Mucosa of stomach (tissue), 1 donor: Measurements from ENCODE around the gene PDXK.

Source experiments
- H3K27me3 ChIP-seq: one replicate; pipeline ENCODE4 v1.7.0; 2013; ENCODE audit warnings: mild to moderate bottlenecking, low read length; ENCODE audit not compliant: control insufficient read depth, insufficient read depth
- H3K36me3 ChIP-seq: one replicate; pipeline ENCODE4 v1.7.0; 2013; ENCODE audit warnings: low read length; ENCODE audit not compliant: control insufficient read depth, insufficient read depth
- H3K4me1 ChIP-seq: one replicate; pipeline ENCODE4 v1.7.0; 2013; ENCODE audit warnings: mild to moderate bottlenecking, low read length; ENCODE audit not compliant: control insufficient read depth, insufficient read depth
- H3K4me3 ChIP-seq: one replicate; pipeline ENCODE4 v1.7.0; 2013; ENCODE audit warnings: low read length
- H3K9ac ChIP-seq: one replicate; pipeline ENCODE4 v1.7.0; 2013; ENCODE audit warnings: mild to moderate bottlenecking, low read length, moderate library complexity
- H3K9me3 ChIP-seq: one replicate; pipeline ENCODE4 v1.7.0; 2013; ENCODE audit warnings: mild to moderate bottlenecking, low read length, moderate library complexity; ENCODE audit not compliant: control insufficient read depth
- donor health status: Pancreatic carcinoma.

The PDXK gene

GRCh38 chr21:43741423-43742096, 22.6 kb downstream of the PDXK start:
- H3K4me1 ChIP-seq, result no peaks in the 10 kb centered on the region
- no peak overlapping the region for H3K4me3 ChIP-seq

GRCh38 chr21:43743947-43744346, 25.0 kb downstream of the PDXK start:
- H3K9me3 ChIP-seq, result no peaks in the 10 kb centered on the region
- no peaks in the 10 kb centered on the region for H3K27me3 ChIP-seq
- H3K36me3 ChIP-seq, result peaks cover 7% of the 10 kb centered on the region

More at GRCh38 chr21:43741423-43742096, 22.6 kb downstream of the PDXK start:
- Histone ChIP-seq H3K36me3 (peaks cover 6% of the 10 kb centered on the region), H3K27me3 (no peaks in the 10 kb centered on the region), H3K9me3 (no peaks in the 10 kb centered on the region), H3K9ac (no peak overlapping the region)

GRCh38 chr21:43744725-43745124, 25.8 kb downstream of the PDXK start:
- Histone ChIP-seq H3K27me3 (no peaks in the 10 kb centered on the region), H3K9ac (no peak overlapping the region), H3K4me1 (no peaks in the 10 kb centered on the region), H3K36me3 (peaks cover 7% of the 10 kb centered on the region), H3K9me3 (no peaks in the 10 kb centered on the region), H3K4me3 (no peak overlapping the region)

More at GRCh38 chr21:43743947-43744346, 25.0 kb downstream of the PDXK start:
- no peak overlapping the region for H3K9ac ChIP-seq
- H3K4me1 ChIP-seq, result no peaks in the 10 kb centered on the region
- H3K4me3 ChIP-seq, result no peak overlapping the region

GRCh38 chr21:43745772-43746517, 27.0 kb downstream of the PDXK start:
- no peaks in the 10 kb centered on the region for H3K9me3 ChIP-seq
- H3K27me3 ChIP-seq, result no peaks in the 10 kb centered on the region
- H3K9ac ChIP-seq, result no peak overlapping the region
- peaks cover 7% of the 10 kb centered on the region for H3K36me3 ChIP-seq
- no peak overlapping the region for H3K4me3 ChIP-seq
- H3K4me1 ChIP-seq, result no peaks in the 10 kb centered on the region

- no peaks in the 10 kb centered on the region for H3K27me3 ChIP-seq
- no peak overlapping the region for H3K9ac ChIP-seq
- H3K4me3 ChIP-seq, result no peak overlapping the region
- H3K9me3 ChIP-seq, result no peaks in the 10 kb centered on the region
- H3K4me1 ChIP-seq, result no peaks in the 10 kb centered on the region
- peaks cover 12% of the 10 kb centered on the region for H3K36me3 ChIP-seq
These were observed 29.7 kb downstream of the PDXK start for GRCh38 chr21:43748622-43749021.

GRCh38 chr21:43749651-43750262, 30.8 kb downstream of the PDXK start:
- no peaks in the 10 kb centered on the region for H3K4me1 ChIP-seq
- H3K4me3 ChIP-seq, result no peak overlapping the region
- no peaks in the 10 kb centered on the region for H3K27me3 ChIP-seq
- peaks cover 16% of the 10 kb centered on the region for H3K36me3 ChIP-seq
- no peak overlapping the region for H3K9ac ChIP-seq
- H3K9me3 ChIP-seq, result no peaks in the 10 kb centered on the region

GRCh38 chr21:43750339-43751033, 31.6 kb downstream of the PDXK start:
- H3K36me3 ChIP-seq, result peaks cover 16% of the 10 kb centered on the region
- H3K9ac ChIP-seq, result no peak overlapping the region
- H3K9me3 ChIP-seq, result no peaks in the 10 kb centered on the region
- H3K27me3 ChIP-seq, result no peaks in the 10 kb centered on the region
- H3K4me1 ChIP-seq, result no peaks in the 10 kb centered on the region
- H3K4me3 ChIP-seq, result no peak overlapping the region

GRCh38 chr21:43751955-43752591, 33.1 kb downstream of the PDXK start:
- H3K36me3 ChIP-seq, result peaks cover 13% of the 10 kb centered on the region

GRCh38 chr21:43752758-43753438, 34.0 kb downstream of the PDXK start:
- no peaks in the 10 kb centered on the region for H3K27me3 ChIP-seq
- H3K9me3 ChIP-seq, result no peaks in the 10 kb centered on the region
- no peaks in the 10 kb centered on the region for H3K4me1 ChIP-seq
- no peak overlapping the region for H3K9ac ChIP-seq
- peaks cover 13% of the 10 kb centered on the region for H3K36me3 ChIP-seq
- H3K4me3 ChIP-seq, result no peak overlapping the region

More at GRCh38 chr21:43751955-43752591, 33.1 kb downstream of the PDXK start:
- Histone ChIP-seq H3K9ac (no peak overlapping the region), H3K27me3 (no peaks in the 10 kb centered on the region), H3K4me3 (no peak overlapping the region), H3K4me1 (no peaks in the 10 kb centered on the region), H3K9me3 (no peaks in the 10 kb centered on the region)

GRCh38 chr21:43753439-43753799, 34.5 kb downstream of the PDXK start:
- no peak overlapping the region for H3K9ac ChIP-seq
- H3K36me3 ChIP-seq, result peaks cover 13% of the 10 kb centered on the region
- no peaks in the 10 kb centered on the region for H3K4me1 ChIP-seq
- H3K9me3 ChIP-seq, result no peaks in the 10 kb centered on the region
- no peaks in the 10 kb centered on the region for H3K27me3 ChIP-seq
- H3K4me3 ChIP-seq, result no peak overlapping the region
